ENCODE results near the gene NUP37. TPM values are rescaled to one million over a fixed set of nuclear protein-coding genes. Genes with fewer than 3 reads are reported as not detected.

The NUP37 gene
- total and polyA plus RNA-seq, 2 donors from 2014 or later: 23.2 to 26.7 TPM

DNA sequence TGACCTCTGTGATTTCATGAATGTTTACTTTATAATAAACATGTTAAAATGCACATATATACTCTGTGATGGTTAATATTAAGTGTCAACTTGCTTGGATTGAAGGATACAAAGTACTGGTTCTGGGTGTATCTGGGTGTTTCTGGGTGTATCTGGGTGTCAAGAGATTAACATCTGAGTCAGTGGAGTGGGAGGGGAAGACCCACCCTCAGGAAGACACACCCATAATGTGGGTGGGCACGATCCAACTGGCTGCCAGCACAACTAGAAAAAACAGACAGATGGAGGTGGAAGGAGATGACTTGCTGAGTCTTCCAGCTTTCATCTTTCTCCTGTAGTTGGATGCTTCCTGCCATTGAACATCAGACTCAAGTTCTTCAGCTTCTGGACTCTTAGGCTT lies 11.9 kb downstream of the NUP37 start:
- TF ChIP-seq, protein P1, sequence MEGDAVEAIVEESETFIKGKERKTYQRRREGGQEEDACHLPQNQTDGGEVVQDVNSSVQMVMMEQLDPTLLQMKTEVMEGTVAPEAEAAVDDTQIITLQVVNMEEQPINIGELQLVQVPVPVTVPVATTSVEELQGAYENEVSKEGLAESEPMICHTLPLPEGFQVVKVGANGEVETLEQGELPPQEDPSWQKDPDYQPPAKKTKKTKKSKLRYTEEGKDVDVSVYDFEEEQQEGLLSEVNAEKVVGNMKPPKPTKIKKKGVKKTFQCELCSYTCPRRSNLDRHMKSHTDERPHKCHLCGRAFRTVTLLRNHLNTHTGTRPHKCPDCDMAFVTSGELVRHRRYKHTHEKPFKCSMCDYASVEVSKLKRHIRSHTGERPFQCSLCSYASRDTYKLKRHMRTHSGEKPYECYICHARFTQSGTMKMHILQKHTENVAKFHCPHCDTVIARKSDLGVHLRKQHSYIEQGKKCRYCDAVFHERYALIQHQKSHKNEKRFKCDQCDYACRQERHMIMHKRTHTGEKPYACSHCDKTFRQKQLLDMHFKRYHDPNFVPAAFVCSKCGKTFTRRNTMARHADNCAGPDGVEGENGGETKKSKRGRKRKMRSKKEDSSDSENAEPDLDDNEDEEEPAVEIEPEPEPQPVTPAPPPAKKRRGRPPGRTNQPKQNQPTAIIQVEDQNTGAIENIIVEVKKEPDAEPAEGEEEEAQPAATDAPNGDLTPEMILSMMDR (IDR thresholded peaks at IDR 0.05; ENCODE audit: borderline replicate concordance, extremely low read depth, insufficient read depth): no peak
- DNase-seq (no peak), FAIRE-seq (no peak)
- Histone ChIP-seq H3K27me3 (ENCODE audit: control insufficient read depth, insufficient read depth, low read length) (no peaks in the 10 kb centered on the region), H3K9me3 (ENCODE audit: control insufficient read depth in 2 of 3, insufficient read depth in 1 of 3, low read length in 3 of 3) (no peaks in the 10 kb centered on the region), H3K4me3 (ENCODE audit: low read length in 3 of 3) (no peak overlapping the region), H3K4me1 (ENCODE audit: control insufficient read depth in 2 of 3, insufficient read depth in 2 of 3, low read depth in 1 of 3, low read length in 3 of 3) (no peaks in the 10 kb centered on the region), H3K9ac (ENCODE audit: low read length in 3 of 3) (no peak overlapping the region), H3K36me3 (ENCODE audit: control insufficient read depth in 2 of 3, insufficient read depth in 3 of 3, low read length in 3 of 3) (peaks cover 5 to 20% (median 15%) of the 10 kb centered on the region in 3 donors), H3K27ac (ENCODE audit: low read depth in 2 of 2, low read length in 2 of 2) (no peak overlapping the region)
- intact Hi-C loops (cut with DNase I): no loop called here

DNA sequence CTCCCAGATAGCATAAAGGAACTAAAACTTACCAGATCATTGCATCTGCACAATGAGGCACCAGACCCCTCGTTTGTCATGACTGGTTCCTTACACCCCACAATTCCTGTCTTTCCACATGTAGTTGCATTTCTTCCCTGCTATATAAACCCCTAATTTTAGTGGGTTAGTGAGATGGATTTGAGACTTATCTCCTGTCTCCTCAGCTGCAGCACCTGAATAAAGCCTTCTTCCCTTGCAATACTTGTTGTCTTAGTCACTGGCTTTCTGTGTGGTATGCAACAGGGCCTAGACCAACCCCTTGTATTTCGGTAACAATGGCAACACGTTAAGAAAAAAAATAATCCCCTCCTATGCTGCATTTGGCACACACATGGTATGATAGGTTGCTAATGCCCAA lies 13.0 kb downstream of the NUP37 start:
- H3K9ac ChIP-seq (ENCODE audit: low read length in 3 of 3): no peak overlapping the region
- TF ChIP-seq, protein P1 (IDR thresholded peaks at IDR 0.05; ENCODE audit: borderline replicate concordance, extremely low read depth, insufficient read depth): no peak
- no peaks in the 10 kb centered on the region for H3K9me3 ChIP-seq (ENCODE audit: control insufficient read depth in 2 of 3, insufficient read depth in 1 of 3, low read length in 3 of 3)
- H3K4me3 ChIP-seq (ENCODE audit: low read length in 3 of 3): no peak overlapping the region
- no peak overlapping the region for H3K27ac ChIP-seq (ENCODE audit: low read depth in 2 of 2, low read length in 2 of 2)
- H3K36me3 ChIP-seq (ENCODE audit: control insufficient read depth in 2 of 3, insufficient read depth in 3 of 3, low read length in 3 of 3): peaks cover 5 to 18% (median 15%) of the 10 kb centered on the region in 3 donors
- intact Hi-C loops (cut with DNase I): no loop called here
- DNase-seq (no peak), FAIRE-seq (no peak)
- no peaks in the 10 kb centered on the region for H3K27me3 ChIP-seq (ENCODE audit: control insufficient read depth, insufficient read depth, low read length)
- H3K4me1 ChIP-seq (ENCODE audit: control insufficient read depth in 2 of 3, insufficient read depth in 2 of 3, low read depth in 1 of 3, low read length in 3 of 3): no peaks in the 10 kb centered on the region

DNA sequence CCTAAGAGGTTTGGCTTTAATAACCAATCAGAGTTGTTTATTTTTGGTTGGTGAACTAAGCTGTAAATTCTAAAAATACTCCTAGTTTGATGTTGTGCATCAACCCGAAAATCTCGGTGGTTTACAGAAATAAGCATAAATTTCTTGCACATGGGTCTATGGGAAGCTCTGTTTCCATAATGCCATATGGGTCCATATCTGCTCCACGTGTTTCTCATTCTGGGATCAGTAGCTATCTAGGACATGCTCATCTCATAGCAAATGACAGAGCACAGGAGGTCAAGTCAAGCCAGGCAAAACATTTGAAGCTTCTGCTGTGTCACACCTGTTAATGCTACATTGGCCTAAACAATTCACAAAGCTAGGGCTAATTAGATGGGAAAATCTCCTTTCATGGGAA lies 23.1 kb downstream of the NUP37 start:
- TF ChIP-seq, protein P1 (IDR thresholded peaks at IDR 0.05; ENCODE audit: borderline replicate concordance, extremely low read depth, insufficient read depth): no peak
- no peak overlapping the region for H3K4me3 ChIP-seq (ENCODE audit: low read length in 3 of 3)
- no peaks in the 10 kb centered on the region for H3K27me3 ChIP-seq (ENCODE audit: control insufficient read depth, insufficient read depth, low read length)
- intact Hi-C loops (cut with DNase I): no loop called here
- H3K4me1 ChIP-seq (ENCODE audit: control insufficient read depth in 2 of 3, insufficient read depth in 2 of 3, low read depth in 1 of 3, low read length in 3 of 3): no peaks in the 10 kb centered on the region
- peaks cover 3 to 11% (median 7%) of the 10 kb centered on the region in 3 donors for H3K36me3 ChIP-seq (ENCODE audit: control insufficient read depth in 2 of 3, insufficient read depth in 3 of 3, low read length in 3 of 3)
- no peak overlapping the region for H3K27ac ChIP-seq (ENCODE audit: low read depth in 2 of 2, low read length in 2 of 2)
- H3K9me3 ChIP-seq (ENCODE audit: control insufficient read depth in 2 of 3, insufficient read depth in 1 of 3, low read length in 3 of 3): no peaks in the 10 kb centered on the region
- H3K9ac ChIP-seq (ENCODE audit: low read length in 3 of 3): no peak overlapping the region
- no peak for DNase-seq
- FAIRE-seq: no peak

DNA sequence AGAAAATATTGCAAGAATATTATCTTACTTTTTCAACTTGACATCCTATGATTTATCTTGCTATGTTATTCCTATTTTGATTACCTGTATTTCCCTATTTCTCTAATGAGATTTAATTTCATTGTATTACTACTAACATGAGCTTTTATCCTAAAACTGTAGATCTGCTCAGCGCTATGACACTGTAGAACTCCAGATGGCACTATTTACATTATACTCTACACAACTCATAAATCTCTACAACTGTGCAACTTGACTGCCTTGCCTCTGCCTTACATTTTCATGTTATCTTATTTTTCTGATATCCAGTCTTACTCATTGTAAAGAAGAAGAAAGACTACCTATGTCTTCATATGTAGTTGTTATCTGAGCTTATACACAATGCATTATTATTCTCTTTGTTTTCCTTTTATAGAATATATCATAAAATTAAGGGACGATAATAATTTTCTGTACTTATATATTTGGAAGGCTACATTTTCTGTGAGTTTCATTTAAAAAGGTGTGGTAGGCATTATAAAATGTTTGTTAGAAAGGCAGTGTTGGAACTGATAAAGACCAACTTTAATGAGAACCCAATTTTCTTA lies 24.1 kb downstream of the NUP37 start:
- Histone ChIP-seq H3K4me1 (ENCODE audit: control insufficient read depth in 2 of 3, insufficient read depth in 2 of 3, low read depth in 1 of 3, low read length in 3 of 3) (no peaks in the 10 kb centered on the region), H3K27ac (ENCODE audit: low read depth in 2 of 2, low read length in 2 of 2) (no peak overlapping the region), H3K9ac (ENCODE audit: low read length in 3 of 3) (no peak overlapping the region), H3K9me3 (ENCODE audit: control insufficient read depth in 2 of 3, insufficient read depth in 1 of 3, low read length in 3 of 3) (no peaks in the 10 kb centered on the region), H3K36me3 (ENCODE audit: control insufficient read depth in 2 of 3, insufficient read depth in 3 of 3, low read length in 3 of 3) (peaks cover 3 to 11% (median 7%) of the 10 kb centered on the region in 3 donors), H3K4me3 (ENCODE audit: low read length in 3 of 3) (no peak overlapping the region), H3K27me3 (ENCODE audit: control insufficient read depth, insufficient read depth, low read length) (no peaks in the 10 kb centered on the region)
- intact Hi-C loops (cut with DNase I): no loop called here
- no peak for FAIRE-seq
- DNase-seq: peak in 2 of 5 donors; percentile 32 to 61
- TF ChIP-seq, protein P1 (IDR thresholded peaks at IDR 0.05; ENCODE audit: borderline replicate concordance, extremely low read depth, insufficient read depth): no peak
